Nephron progenitor cell (in vitro differentiated cells): ENCODE results near the gene ARFGEF3.

ENCODE experiments used
- DNase-seq: peaks from one replicate; pipeline ENCODE4 v3.0.0; 2021
- H3K27ac Mint-ChIP-seq: 2 replicates; pipeline ENCODE4 v1.8.0; 2021; ENCODE audit warnings: mild to moderate bottlenecking, moderate library complexity, mixed read lengths
- H3K27me3 Mint-ChIP-seq: 2 replicates; pipeline ENCODE4 v1.8.0; 2021; ENCODE audit warnings: mild to moderate bottlenecking, low read depth, mixed read lengths; ENCODE audit not compliant: poor library complexity
- H3K36me3 Mint-ChIP-seq: 2 replicates; pipeline ENCODE4 v1.8.0; 2021; ENCODE audit warnings: low read depth, mixed read lengths
- H3K4me1 Mint-ChIP-seq: 2 replicates; pipeline ENCODE4 v1.8.0; 2021; ENCODE audit warnings: mixed read lengths
- H3K4me3 Mint-ChIP-seq: 2 replicates; pipeline ENCODE4 v1.8.0; 2021; ENCODE audit warnings: mild to moderate bottlenecking, moderate library complexity, mixed read lengths
- H3K9me3 Mint-ChIP-seq: 2 replicates; pipeline ENCODE4 v1.8.0; 2021; ENCODE audit warnings: mild to moderate bottlenecking, moderate library complexity, mixed read lengths
- CTCF ChIP-seq: fragments of 200-600 bp; sonication (generic); IDR thresholded peaks from 2 replicates; pipeline ENCODE4 v1.5.0; 2021; ENCODE audit warnings: antibody characterized with exemption

Gene ARFGEF3

GRCh38 chr6:138234363-138234762 lies 72.6 kb downstream of the ARFGEF3 start:
- Mint-ChIP-seq H3K27ac (no peak overlapping the region), H3K4me3 (no peak overlapping the region), H3K27me3 (peaks cover 2% of the 10 kb centered on the region), H3K36me3 (no peaks in the 10 kb centered on the region), H3K9me3 (no peaks in the 10 kb centered on the region), H3K4me1 (peaks cover 22% of the 10 kb centered on the region)
- no peak for DNase-seq
- no peak for TF ChIP-seq CTCF

DNA sequence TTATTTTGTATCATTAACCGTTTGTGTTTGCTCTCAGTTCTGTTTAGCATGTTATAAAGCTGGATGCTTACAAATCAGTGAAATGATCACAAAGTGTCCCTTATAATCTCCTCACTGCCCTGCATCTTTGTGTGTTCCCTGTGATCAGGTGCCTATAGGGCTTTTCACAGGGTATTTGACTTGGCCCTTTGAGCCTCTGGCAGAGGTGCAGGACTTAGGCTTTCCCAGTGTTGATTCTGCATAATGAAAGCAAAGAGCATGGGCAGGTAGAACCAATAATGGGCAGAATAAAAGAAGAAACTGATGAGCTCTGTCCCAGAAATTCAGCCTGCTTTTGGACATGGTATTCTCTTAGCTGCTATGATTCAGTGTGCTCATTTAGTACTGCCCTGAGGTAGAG lies 73.5 kb downstream of the ARFGEF3 start:
- peaks cover 2% of the 10 kb centered on the region for H3K27me3 Mint-ChIP-seq
- no peaks in the 10 kb centered on the region for H3K36me3 Mint-ChIP-seq
- DNase-seq: no peak
- no peak for TF ChIP-seq CTCF
- H3K27ac Mint-ChIP-seq: no peak overlapping the region
- no peaks in the 10 kb centered on the region for H3K9me3 Mint-ChIP-seq
- H3K4me3 Mint-ChIP-seq: no peak overlapping the region
- H3K4me1 Mint-ChIP-seq: peaks cover 14% of the 10 kb centered on the region

DNA sequence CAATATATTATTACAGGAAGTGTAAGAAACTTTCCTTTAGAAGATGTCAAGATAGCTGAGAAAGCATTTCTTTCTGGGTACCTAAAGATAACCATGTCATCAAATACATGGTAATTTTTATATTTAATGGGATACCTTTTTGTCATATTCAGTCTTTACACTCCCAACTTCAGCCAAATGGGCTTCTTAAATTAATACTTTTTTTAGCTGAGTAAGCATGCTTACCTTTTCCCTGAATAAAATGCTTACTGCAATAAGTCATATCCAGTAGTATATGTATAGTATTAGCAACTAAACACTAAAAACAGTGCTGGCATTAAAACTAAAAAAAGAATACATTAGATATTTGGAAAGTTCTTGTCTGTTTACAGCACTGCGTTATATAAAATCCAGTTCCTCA lies 74.0 kb downstream of the ARFGEF3 start:
- H3K36me3 Mint-ChIP-seq: no peaks in the 10 kb centered on the region
- no peaks in the 10 kb centered on the region for H3K9me3 Mint-ChIP-seq
- no peak for DNase-seq
- peaks cover 9% of the 10 kb centered on the region for H3K4me1 Mint-ChIP-seq
- no peak overlapping the region for H3K27ac Mint-ChIP-seq
- TF ChIP-seq CTCF: no peak
- peaks cover 2% of the 10 kb centered on the region for H3K27me3 Mint-ChIP-seq
- no peak overlapping the region for H3K4me3 Mint-ChIP-seq

DNA sequence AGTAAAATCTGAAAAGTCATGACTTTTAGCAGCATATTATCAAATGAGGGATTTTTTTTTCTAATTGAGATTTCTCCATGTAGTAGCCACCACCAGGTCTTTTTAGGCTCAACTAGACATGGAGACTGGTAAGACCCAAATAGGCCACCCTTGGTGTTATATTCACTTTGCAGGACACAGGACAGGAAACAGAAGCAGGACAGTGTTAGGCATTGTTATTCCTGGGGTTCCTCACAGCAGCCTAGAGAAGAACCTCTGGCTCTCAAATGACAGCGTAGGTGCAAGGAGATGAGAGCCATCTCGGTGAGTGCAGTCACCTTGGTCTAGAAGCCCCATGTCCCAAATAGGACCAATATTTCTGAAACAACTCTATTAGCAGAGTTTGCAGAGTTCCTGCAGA lies 75.7 kb downstream of the ARFGEF3 start:
- H3K4me3 Mint-ChIP-seq: no peak overlapping the region
- TF ChIP-seq CTCF: no peak
- no peak overlapping the region for H3K27ac Mint-ChIP-seq
- DNase-seq: no peak
- no peaks in the 10 kb centered on the region for H3K36me3 Mint-ChIP-seq
- H3K27me3 Mint-ChIP-seq: peaks cover 6% of the 10 kb centered on the region
- no peaks in the 10 kb centered on the region for H3K4me1 Mint-ChIP-seq
- no peaks in the 10 kb centered on the region for H3K9me3 Mint-ChIP-seq

- H3K36me3 Mint-ChIP-seq: no peaks in the 10 kb centered on the region
- no peak overlapping the region for H3K27ac Mint-ChIP-seq
- no peak overlapping the region for H3K4me3 Mint-ChIP-seq
- H3K9me3 Mint-ChIP-seq: no peaks in the 10 kb centered on the region
- no peak for TF ChIP-seq CTCF
- peaks cover 7% of the 10 kb centered on the region for H3K27me3 Mint-ChIP-seq
- DNase-seq: no peak
- no peaks in the 10 kb centered on the region for H3K4me1 Mint-ChIP-seq
Observed at GRCh38 chr6:138238368-138238767, 76.6 kb downstream of the ARFGEF3 start.

- Mint-ChIP-seq H3K4me1 (no peaks in the 10 kb centered on the region), H3K4me3 (no peak overlapping the region), H3K36me3 (no peaks in the 10 kb centered on the region), H3K27me3 (peaks cover 9% of the 10 kb centered on the region), H3K27ac (no peak overlapping the region), H3K9me3 (no peaks in the 10 kb centered on the region)
- no peak for TF ChIP-seq CTCF
- no peak for DNase-seq
Observed at GRCh38 chr6:138239774-138240173, 78.0 kb downstream of the ARFGEF3 start.
